GM21737 (cell line): ENCODE data around the gene BEST1.

Experiments
- ATAC-seq: cut with Tn5 transposase; IDR thresholded peaks from one replicate; pipeline ENCODE4 v1.9.1; 2021; ENCODE audit warnings: mild to moderate bottlenecking, moderate library complexity; ENCODE audit not compliant: unreplicated experiment

Gene BEST1

DNA sequence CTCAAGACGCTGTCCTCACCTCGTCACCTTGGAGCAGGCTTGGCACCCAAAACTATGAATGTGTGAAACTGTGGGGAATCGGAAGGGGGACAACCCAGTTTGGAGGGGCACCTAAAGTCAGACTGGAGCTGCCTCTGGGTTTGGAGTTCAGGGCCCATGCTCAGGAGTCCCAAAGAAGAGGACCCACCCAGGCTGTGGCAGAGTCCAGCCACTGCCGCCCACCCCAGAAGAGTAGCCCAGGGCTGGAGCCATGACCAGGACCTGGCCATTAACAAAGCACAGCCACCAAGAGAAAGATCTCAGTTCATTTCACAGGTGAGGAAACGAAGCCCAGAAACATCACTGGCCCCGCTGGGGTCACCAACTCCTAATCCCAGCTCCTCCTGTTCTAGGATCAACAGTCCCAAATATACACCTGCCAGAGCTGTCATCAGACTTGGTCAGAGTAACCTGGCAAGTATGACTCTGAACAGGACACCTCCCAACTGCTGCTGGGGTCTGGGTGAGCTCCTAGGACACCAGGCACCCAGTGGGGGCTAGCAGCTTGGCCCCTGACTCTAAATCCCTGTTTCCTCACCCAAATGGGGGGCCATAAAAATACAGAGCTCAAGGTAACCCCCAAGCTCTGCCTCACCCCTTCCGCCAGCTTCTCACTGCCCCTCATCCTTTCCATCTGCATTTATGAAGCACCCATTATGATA lies 35.5 kb upstream of the BEST1 start:
- ATAC-seq = no peak

DNA sequence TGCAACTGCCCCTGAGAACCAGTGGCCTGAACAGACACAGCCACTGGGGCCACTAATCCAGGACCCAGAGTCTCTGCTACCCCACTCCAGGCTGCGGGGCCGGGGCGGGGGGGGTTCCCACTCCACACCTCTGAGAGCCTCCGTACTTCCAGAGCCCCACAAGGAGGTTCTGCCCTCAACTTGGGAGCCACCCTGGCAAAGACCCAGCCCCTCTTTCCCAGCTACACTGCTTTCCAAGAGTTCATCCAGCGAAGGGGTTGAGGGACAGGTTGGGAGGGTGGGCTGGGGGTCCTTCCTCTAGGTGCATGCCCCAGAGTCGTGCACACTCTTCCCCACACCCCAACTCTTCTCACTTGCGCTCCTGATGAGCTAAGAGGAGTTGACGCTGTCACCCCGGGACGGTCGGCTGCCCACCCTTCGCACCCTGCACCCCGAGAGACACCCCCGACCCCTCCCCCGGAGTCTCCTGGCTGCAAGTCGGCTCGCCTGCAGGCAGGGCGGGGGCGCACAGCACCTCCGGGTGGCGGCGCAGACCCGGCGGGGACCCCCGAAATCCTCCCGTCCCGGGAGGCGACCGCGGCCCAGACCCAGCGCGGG lies 33.3 kb upstream of the BEST1 start:
- ATAC-seq = no peak

- ATAC-seq = no peak
Measured at GRCh38 chr11:61917334-61918109, 32.6 kb upstream of the BEST1 start, which contains the start of gene RAB3IL1. TSS of gene RAB3IL1 (minus strand) at chr11:61917566. CDS start at chr11:61917367, 199 bp downstream.

DNA sequence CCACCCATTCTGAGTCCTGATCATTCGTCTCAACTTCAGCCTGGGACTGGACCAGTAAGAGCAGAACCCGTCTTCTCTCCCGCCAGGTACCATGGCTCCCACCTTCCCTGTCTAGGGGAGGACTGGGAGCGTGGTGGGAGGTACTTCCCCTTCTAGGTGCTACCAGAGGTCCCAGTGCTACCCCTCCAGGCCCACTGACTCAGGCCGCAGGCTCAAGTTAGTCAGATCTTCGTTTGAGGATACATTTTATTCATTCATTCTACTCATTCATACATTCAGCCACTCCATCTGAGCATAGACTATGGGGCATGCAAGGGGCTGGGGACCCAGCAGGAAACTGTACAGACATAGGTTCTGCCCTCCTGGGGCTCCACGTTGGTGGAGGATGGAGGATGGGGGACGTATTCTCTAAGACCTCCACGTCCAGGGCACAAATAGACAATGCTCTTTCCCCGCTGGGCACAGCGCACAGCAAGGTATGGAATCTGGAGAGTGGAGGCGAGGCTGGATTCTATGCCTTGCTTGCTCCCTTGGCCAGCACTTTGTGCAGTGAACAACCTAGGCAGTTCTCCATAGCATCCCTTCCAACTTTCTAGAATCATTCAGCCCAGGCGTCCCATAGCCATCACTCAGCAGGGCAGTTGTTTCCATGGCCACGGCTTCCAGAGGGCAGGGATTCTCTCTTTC lies 31.8 kb upstream of the BEST1 start:
- no peak for ATAC-seq

- no peak for ATAC-seq
Measured at GRCh38 chr11:61918938-61919704, 31.0 kb upstream of the BEST1 start.

DNA sequence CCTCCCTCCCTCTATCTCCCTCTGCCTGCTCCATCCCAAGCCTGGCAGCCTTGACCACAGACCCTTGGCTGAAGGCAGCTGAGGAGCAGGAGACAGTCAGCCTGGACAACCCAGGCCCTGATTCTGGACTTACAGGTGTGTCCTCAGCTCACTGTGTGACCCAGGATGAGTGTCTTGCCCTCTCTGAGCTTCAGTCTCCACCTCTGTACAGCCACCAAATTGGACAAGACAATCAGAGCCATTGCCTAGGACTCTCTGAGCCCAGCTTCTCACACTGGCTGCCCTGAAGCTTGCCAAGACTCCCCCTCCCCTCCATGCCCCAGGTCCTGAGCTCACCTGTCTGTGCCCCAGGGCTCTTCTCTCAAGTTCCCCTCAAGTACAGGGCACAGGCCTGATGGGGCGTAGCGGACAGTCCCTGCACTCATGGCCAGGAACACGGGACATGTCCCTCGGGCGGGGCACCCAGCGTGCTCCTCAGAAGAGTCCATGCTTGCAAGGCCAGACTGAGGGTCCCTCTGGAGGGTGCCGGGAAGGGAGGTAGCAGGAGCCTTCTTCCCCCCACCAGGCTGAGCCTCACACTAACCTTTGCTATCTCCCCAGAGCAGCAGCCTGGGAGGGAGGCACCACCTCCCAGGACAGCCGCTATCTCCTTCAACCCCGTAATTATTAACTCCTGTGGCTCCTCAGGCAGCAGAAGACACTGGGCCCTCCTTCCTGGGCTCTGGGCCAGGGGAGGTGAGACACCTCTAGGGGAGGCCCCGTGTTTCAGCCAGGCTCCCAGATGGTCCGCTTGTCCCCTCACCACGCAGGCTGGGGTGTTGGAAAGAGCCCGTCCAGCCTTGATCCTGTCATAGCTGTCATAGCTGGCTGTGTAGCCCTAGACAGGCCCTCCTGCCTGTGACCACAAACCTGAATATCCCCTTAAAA lies 30.2 kb upstream of the BEST1 start:
- no peak for ATAC-seq

- no peak for ATAC-seq
Measured at GRCh38 chr11:61921446-61921845, 28.7 kb upstream of the BEST1 start.

DNA sequence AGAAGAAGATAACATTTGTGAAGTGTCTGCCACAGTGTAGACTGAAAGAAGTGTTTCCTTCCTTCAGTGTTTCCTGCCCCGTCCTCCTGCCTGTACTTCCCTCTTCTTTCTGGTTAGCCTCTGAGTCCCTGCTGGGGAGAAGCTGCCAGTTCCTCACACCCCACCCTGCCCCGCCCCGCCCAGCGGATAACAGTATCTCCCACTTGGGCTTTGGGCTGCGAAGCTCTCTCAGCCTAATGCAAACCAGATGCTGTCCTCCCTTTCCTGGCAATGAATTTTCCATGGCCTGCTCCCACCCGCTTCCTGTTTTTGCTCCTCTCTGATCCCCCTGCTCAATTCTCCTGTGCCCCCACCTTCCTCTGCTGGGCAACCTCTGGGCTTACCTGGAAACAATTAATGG lies 27.6 kb upstream of the BEST1 start:
- ATAC-seq = no peak

- ATAC-seq = no peak
Measured at GRCh38 chr11:61923166-61924063, 26.7 kb upstream of the BEST1 start.

- no peak for ATAC-seq
Measured at GRCh38 chr11:61924064-61924455, 26.1 kb upstream of the BEST1 start.

GRCh38 chr11:61925736-61926135 lies 24.4 kb upstream of the BEST1 start:
- ATAC-seq = no peak

DNA sequence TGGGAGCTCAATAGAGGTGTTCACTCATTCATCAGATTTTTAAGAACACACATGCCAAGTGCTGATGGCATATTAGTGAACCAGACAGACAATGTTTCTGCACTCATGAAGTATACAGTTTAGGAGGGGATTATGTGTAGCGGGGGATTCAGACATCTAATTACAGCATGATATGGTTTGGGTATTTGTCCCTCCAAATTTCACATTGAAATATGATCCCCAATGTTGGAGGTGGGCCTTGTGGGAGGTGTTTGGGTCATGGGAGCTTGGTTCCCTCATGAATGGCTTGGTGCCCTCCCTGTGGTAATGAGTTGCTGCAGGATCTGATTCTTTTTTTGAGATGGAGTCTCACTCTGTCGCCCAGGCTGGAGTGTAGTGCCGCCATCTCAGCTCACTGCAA lies 23.9 kb upstream of the BEST1 start:
- no peak for ATAC-seq

- ATAC-seq = no peak
Measured at GRCh38 chr11:61927501-61927900, 22.6 kb upstream of the BEST1 start.

DNA sequence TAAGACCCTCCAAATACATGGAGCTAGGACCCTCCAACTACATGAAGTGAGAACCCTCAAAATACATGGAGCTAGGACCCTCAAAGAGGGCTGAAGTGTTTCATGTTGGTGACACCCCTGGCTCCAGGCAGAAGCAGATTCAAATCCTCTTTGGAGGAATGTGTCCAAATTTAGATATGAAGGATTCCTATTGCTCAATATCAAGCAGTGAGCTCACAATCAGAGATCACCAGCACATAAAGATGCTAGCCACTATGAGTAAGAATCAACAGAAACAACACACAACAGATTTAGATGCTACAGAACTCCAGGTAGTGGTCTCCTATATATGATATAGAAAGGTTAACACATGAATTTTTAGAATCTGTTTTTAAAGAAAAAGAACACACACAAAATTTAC lies 21.5 kb upstream of the BEST1 start:
- ATAC-seq = no peak

DNA sequence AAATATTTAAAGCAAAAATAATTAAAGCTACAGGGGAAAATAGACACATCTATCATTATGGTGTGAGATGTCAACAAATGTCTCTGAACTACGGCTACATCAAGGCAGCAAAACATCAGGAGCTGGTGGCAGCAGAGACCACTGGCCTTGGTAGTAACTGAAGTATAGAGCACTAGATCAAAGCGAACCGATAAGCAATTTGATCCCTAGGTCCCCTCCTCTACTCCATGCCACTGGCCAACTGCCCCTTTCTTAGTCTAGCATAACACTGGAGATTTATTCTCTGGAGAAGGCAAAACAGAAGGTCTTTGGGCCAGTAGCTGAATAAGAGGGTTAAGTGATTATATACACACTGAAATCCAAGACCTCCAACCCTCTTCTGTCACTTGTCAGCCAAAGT lies 19.2 kb upstream of the BEST1 start:
- ATAC-seq = no peak

GRCh38 chr11:61935861-61936260 lies 14.3 kb upstream of the BEST1 start:
- ATAC-seq = no peak

DNA sequence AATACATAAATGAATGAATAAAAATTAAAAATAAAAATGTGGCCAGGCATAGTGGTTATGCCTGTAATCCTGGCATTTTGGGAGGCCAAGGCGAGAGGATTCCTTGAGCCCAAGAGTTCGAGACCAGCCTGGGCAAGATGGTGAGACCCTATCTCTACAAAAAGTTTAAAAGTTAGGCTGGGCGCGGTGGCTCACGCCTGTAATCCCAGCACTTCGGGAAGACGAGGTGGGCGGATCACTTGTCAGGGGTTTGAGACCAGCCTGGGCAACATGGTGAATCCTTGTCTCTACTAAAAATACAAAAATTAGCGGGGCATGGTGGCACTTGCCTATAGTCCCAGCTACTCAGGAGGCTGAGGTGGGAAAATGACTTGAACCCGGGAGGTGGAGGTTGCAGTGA lies 9.7 kb upstream of the BEST1 start:
- ATAC-seq = no peak

DNA sequence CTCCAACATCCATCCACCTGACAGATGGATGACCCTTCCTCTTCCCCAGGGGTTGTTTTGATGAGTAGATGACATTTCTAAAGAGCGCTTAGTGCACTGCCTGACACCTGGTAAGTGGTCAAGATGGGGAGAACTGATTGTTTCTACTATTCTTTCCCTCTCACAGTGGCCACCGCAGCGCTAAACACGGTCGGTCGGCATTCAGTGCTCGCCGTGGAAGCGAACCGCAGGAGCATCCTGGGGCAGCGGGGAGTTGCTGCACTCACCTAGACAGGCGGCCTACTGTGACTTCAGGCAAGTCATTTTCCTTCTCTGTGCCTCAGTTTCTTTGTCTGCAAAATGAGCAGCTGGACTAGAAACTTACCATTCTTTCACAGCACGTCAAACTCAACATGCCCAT lies 5.0 kb upstream of the BEST1 start:
- no peak for ATAC-seq

DNA sequence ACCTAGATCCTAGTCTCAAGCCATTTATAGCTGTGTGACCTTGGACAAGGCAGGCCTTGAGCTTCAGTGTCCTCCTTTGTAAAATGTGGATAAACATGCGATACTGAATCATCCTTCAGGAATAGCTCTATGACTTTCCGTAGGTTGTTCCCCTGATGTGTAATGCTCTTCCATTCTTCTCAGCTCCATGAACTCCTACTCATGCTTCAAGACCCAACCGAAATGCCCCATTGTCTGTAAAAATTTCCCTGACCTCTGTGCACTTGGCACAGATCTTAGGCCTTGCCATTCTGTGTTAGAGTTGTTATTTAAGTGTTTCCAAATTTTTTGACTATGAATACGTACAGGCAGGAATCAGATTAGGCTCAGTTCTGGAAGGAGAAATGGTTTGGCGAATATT lies 3.3 kb upstream of the BEST1 start:
- no peak for ATAC-seq
